Stomach (tissue), 4 donors: Measurements from ENCODE around the gene AGAP1.

Experiments
- CTCF ChIP-seq, 7 experiments: fragments of 450-650 bp in 4 of 7; fragments of 200-600 bp in 3 of 7; sonication (generic) in 3 of 7; IDR thresholded peaks; one replicate each; pipeline ENCODE4 v1.5.1; 2016 to 2019; ENCODE audit warnings: antibody characterized with exemption in 7 of 7, control low read depth in 2 of 7, mild to moderate bottlenecking in 1 of 7
- POLR2A ChIP-seq, 4 donors: fragments of 450-650 bp; IDR thresholded peaks; one replicate each; pipeline ENCODE4 v1.6.1; 2016; ENCODE audit warnings: antibody characterized with exemption in 4 of 4, control low read depth in 2 of 4, mild to moderate bottlenecking in 1 of 4, moderate library complexity in 1 of 4
- POLR2AphosphoS5 ChIP-seq, 3 donors: sonication (generic); formaldehyde crosslinking; IDR thresholded peaks; one replicate each; pipeline ENCODE4 v1.6.1; 2016; ENCODE audit warnings: antibody characterized with exemption in 3 of 3

GRCh38 chr2:235911125-235911524, 417.3 kb downstream of the AGAP1 start:
- TF ChIP-seq POLR2AphosphoS5 (IDR thresholded peaks at IDR 0.05), result no peak
- TF ChIP-seq CTCF (IDR thresholded peaks at IDR 0.05), result no peak
- TF ChIP-seq POLR2A (IDR thresholded peaks at IDR 0.05), result no peak
